Measurements from ENCODE around the gene AMPD2.

DNA sequence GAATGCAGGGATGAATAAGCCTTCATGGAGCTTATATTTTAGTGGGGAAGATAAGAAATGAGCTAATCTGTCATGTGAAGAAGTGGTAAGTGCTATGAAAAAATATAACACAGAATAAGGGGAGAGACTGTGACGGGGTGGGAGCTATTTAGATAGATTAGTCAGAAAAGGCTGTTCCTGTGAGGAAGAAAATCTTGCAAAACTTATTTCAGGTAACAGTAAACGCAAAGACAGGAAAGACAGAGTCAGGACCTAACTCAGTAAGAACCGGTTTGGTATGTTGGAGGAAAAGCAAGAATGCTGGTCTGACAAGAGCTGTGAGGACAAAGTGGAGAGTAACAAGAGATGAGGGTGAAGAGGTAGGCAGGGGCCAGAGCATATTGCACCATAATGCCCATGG, 49.2 kb upstream of the AMPD2 start:
- TF ChIP-seq, protein P1, sequence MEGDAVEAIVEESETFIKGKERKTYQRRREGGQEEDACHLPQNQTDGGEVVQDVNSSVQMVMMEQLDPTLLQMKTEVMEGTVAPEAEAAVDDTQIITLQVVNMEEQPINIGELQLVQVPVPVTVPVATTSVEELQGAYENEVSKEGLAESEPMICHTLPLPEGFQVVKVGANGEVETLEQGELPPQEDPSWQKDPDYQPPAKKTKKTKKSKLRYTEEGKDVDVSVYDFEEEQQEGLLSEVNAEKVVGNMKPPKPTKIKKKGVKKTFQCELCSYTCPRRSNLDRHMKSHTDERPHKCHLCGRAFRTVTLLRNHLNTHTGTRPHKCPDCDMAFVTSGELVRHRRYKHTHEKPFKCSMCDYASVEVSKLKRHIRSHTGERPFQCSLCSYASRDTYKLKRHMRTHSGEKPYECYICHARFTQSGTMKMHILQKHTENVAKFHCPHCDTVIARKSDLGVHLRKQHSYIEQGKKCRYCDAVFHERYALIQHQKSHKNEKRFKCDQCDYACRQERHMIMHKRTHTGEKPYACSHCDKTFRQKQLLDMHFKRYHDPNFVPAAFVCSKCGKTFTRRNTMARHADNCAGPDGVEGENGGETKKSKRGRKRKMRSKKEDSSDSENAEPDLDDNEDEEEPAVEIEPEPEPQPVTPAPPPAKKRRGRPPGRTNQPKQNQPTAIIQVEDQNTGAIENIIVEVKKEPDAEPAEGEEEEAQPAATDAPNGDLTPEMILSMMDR (IDR thresholded peaks at IDR 0.05): no peak
- TF ChIP-seq POLR2AphosphoS5 (IDR thresholded peaks at IDR 0.05): peak in 1 of 2 donors; percentile 9
- no peak for TF ChIP-seq POLR2A (IDR thresholded peaks at IDR 0.05)

Measured in upper lobe of left lung (tissue), 4 donors.